HG02759 (cell line): ENCODE measurements around the gene GPR37L1.
"Not testable (repeated sequence)": the region's sequence is repeated elsewhere in the genome, so short reads cannot be mapped to it uniquely, and the experiment has no call there.

ENCODE experiments used
- ATAC-seq: cut with Tn5 transposase; IDR thresholded peaks from one replicate; pipeline ENCODE4 v1.9.1; 2021; ENCODE audit warnings: mild to moderate bottlenecking, moderate library complexity; ENCODE audit not compliant: unreplicated experiment

Gene GPR37L1

DNA sequence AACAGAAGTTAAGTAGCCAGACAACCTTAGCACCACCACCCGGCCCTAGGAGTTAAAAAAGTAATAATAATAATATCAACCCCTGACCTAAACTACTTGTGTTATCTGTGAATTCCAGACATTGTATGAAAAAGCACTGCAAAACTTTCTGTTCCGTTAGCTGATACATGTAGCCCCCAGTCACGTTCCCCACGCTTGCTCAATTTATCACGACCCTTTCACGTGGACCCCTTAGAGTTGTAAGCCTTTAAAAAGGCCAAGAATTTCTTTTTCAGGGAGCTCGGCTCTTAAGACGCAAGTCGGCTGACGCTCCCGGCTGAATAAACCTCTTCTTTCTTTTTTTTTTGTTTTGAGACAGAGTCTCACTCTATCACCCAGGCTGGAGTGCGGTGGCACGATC lies 44.3 kb downstream of the GPR37L1 start:
- ATAC-seq = not testable (repeated sequence)

DNA sequence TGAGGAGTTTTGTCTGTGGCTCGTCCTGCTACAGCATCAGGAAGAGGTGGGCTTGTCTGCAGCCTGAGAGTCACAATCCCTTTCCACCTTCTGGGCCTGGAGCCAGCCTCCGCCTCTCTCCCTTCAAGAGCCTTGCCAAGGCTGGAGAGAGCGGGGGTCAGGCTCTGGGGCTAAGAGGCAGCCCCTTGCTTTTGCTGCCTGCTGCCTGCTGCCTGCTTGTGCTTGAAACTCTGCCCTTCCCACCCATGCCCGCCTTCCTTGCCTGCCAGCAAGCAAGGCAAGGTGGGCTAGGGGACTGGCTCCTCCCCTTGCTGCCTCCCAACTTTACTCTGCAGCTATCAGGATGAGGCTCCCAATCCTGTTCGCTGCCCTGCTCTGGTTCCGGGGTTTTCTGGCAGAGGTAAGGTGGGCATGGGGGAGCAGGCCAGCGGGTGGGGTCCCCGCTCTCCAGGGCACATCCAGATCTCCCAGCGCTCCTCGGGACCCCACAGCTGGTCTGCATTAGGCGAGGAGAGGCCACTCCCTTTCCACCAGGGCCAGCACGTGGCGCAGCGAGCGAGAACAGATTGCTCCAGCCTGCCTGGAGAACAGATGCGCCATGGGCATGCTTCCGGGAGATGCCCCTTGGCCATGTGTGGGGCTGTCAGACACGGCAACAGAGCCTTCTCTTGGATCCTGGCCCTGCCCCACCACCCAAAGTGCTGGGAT lies 45.1 kb downstream of the GPR37L1 start:
- ATAC-seq = no peak

GRCh38 chr1:202168861-202169260 lies 46.1 kb downstream of the GPR37L1 start:
- no peak for ATAC-seq

- ATAC-seq = no peak
These were observed 48.0 kb downstream of the GPR37L1 start for GRCh38 chr1:202170726-202171125.

GRCh38 chr1:202171292-202172014 lies 48.7 kb downstream of the GPR37L1 start:
- no peak for ATAC-seq

- ATAC-seq = no peak
These were observed 49.3 kb downstream of the GPR37L1 start for GRCh38 chr1:202172015-202172355.

DNA sequence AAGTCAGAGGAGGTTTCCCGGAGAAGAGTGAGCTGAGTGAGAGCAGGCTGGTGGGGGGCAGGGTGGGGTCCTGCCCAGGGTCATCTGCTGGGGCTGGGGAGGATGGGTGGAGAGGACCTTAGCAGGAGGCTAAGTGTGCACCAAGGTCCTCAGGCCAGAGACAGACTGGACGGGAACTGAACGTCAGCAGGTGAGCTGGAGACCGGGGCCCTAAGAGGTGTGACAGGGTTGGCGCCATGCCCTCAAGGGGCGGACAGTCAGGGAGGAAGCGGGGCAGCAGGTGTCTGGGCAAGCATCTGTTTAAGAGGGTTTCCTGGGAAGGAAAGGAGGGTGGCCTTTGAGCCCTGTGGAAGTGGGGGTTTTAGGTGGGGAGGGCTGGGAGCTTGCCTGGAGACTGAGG lies 51.3 kb downstream of the GPR37L1 start:
- no peak for ATAC-seq

- ATAC-seq = no peak
These were observed 54.5 kb downstream of the GPR37L1 start for GRCh38 chr1:202176949-202177927.

DNA sequence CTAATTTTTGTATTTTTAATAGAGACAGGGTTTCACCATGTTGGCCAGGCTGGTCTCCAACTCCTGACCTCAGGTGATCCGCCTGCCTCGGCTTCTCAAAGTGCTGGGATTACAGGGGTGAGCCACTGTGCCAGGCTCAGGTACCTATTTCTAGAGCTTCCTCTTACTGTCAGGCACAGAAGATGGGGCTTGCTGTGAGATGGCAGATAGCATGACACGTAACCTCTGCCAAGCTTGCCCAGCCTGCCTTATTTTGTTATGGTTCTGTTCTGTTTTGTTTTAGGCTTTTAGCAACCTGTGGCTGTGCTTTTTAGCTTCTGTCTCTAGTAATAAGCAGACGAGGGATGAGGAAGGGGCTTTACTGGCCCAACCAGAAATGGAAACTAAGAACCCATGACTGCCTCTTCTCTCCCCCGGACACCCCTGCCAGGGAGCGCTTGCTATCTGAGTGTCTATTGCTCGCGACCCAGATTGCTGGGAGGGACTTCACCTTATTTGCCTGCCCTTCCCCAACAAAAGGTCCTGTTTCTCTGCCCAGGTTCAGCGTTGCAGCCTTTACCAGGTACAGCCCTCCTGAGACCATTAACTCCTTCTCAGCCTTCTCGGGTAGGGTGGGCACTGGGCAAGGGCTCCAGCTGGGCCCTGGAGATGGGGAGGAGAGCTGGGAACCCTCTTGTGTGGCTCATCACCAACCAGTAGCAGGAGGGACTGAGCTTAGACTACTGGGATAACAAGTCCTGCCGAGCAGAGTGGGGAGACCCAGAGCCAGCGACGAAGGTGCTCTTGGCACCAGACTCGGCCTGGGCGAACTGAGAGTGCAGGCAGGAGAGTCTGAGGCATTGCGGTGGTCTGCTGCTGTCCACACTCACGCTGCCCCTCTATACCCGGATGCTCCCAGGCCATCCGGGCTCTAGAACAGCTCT lies 57.4 kb downstream of the GPR37L1 start:
- ATAC-seq = no peak

DNA sequence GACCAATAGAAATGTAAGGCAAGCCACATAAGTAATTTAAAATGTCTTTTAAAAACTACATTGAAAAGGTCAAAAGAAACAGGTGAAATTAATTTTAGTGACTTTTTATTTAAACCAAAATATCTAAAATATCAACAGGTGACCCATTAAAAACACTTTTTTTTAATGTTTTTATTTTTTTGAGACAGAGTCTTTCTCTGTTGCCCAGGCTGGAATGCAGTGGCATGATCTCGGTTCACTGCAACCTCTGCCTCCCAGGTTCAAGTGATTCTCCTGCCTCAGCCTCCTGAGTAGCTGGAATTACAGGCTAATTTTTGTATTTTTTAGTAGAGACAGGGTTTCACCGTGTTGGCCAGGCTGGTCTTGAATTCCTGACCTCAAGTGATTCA lies 58.0 kb downstream of the GPR37L1 start:
- ATAC-seq = not testable (repeated sequence)

DNA sequence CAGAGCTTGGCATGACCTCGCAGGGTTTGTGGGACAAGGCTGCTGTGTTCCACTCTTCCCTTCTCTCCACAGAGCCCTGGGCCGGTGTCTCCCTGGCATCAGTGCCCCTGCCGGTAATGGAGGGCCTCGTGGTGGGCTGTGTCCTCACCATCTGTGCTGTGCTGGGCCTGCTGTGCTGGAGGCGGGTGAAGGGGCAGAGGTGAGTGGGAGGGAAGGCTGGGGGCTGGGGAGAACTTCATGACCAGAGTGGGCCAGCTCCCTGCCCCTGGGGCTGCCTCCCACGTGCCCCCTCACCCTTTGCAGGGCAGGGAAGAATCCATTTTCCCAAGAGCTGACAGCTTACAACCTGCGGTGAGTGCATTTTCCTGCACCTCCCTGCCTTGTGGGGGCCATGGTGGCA lies 58.9 kb downstream of the GPR37L1 start:
- ATAC-seq = no peak

DNA sequence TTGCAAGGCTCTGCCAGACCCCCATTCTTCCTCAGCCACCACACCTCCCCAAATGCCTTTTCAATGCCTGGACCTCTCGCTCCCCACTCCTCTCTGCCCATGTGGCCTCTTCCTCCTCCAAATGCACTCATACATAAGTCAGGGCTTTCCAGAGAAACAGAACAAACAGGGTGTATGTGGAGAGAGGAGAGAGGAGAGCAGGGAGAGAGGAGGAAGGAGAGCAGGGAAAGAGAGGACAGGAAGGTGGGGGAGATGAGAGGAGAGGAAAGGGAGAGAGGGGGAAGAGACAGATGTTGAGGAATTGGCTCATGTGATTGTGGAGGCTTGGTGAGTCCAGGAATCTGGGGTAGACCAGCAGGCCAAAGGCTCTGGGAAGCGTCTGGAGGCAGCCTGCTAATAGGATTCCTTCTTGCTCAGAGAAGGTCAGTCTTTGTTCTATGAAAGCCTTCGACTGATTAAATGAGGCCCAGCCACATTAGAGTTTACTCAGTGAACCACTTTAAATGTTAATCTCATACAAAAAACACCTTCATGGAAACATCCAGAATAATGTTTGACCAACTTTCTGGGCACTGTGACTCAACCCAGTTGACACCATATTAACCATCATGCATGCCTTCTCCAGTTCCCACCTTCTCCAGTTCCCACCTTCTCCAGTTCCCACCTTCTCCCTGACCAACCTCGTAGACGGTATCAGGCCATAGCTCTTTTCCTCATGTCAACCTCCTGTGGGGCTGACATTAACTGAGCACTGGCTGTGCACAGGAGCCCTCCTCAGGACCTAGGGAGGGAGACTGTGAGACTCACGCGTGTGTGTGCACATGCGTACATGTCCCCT lies 59.5 kb downstream of the GPR37L1 start:
- no peak for ATAC-seq
